Neural crest cell (in vitro differentiated cells): ENCODE data around the gene TMEM132C. TPM values are rescaled to one million over a fixed set of nuclear protein-coding genes. Genes with fewer than 3 reads are reported as not detected.

Source experiments
- DNase-seq: peaks from one replicate; pipeline ENCODE4 v3.0.0; 2021; ENCODE audit warnings: low read depth, mixed read lengths, low spot score
- H3K27ac Mint-ChIP-seq: one replicate; pipeline ENCODE4 v1.8.0; 2021; ENCODE audit warnings: mild to moderate bottlenecking, mixed read lengths; ENCODE audit not compliant: unreplicated experiment
- H3K27me3 Mint-ChIP-seq: 2 replicates; pipeline ENCODE4 v1.8.0; 2021; ENCODE audit warnings: low read depth, mild to moderate bottlenecking, mixed read lengths
- H3K36me3 Mint-ChIP-seq: 2 replicates; pipeline ENCODE4 v1.8.0; 2021; ENCODE audit warnings: low read depth, mild to moderate bottlenecking, mixed read lengths
- H3K4me1 Mint-ChIP-seq: 2 replicates; pipeline ENCODE4 v1.8.0; 2021; ENCODE audit warnings: mixed read lengths
- H3K4me3 Mint-ChIP-seq: one replicate; pipeline ENCODE4 v1.8.0; 2021; ENCODE audit warnings: mild to moderate bottlenecking, mixed read lengths
- H3K9me3 Mint-ChIP-seq: 2 replicates; pipeline ENCODE4 v1.8.0; 2021; ENCODE audit warnings: mixed read lengths
- total RNA-seq: library from RNA; stranded (reverse); gene quantifications from 2 replicates; pipeline ENCODE4 v1.2.1, GENCODE V29; 2021
- TF ChIP-seq, protein P1 (sequence below): fragments of 200-600 bp; sonication (generic); conservative IDR thresholded peaks from 2 replicates; pipeline ENCODE4 v1.5.0; 2021; ENCODE audit warnings: antibody characterized with exemption, mild to moderate bottlenecking

Gene TMEM132C
- total RNA-seq, 1 donor from 2014 or later: 10.9 TPM

DNA sequence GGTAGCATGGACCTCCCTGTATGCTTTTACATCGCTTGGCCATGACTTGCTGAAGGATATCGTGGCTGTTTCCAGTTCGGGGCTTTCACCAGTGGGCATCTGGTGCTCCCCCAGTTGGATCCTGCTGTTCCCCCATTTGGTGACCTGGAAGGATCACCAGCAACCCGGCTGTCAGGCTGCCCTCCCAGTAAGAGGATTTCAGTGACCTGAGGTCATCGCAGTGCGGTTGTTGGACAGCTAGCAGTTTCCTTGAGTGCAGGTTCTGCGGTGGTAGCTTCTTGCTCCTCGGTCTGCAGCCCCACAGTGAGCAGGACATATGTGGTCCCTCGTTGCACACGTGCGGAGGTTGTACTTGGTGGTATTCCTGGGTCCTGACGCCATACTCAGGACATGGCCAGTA is 58.7 kb downstream of the TMEM132C start:
- peaks cover 11% of the 10 kb centered on the region for H3K36me3 Mint-ChIP-seq
- no peak for DNase-seq
- H3K4me3 Mint-ChIP-seq: no peak overlapping the region
- TF ChIP-seq, protein P1, sequence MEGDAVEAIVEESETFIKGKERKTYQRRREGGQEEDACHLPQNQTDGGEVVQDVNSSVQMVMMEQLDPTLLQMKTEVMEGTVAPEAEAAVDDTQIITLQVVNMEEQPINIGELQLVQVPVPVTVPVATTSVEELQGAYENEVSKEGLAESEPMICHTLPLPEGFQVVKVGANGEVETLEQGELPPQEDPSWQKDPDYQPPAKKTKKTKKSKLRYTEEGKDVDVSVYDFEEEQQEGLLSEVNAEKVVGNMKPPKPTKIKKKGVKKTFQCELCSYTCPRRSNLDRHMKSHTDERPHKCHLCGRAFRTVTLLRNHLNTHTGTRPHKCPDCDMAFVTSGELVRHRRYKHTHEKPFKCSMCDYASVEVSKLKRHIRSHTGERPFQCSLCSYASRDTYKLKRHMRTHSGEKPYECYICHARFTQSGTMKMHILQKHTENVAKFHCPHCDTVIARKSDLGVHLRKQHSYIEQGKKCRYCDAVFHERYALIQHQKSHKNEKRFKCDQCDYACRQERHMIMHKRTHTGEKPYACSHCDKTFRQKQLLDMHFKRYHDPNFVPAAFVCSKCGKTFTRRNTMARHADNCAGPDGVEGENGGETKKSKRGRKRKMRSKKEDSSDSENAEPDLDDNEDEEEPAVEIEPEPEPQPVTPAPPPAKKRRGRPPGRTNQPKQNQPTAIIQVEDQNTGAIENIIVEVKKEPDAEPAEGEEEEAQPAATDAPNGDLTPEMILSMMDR: no peak
- peaks cover 40% of the 10 kb centered on the region for H3K4me1 Mint-ChIP-seq
- H3K27me3 Mint-ChIP-seq: no peaks in the 10 kb centered on the region
- peaks cover 8% of the 10 kb centered on the region for H3K9me3 Mint-ChIP-seq
- H3K27ac Mint-ChIP-seq: no peak overlapping the region

GRCh38 chr12:128326406-128326805 is 59.4 kb downstream of the TMEM132C start:
- no peak overlapping the region for H3K27ac Mint-ChIP-seq
- TF ChIP-seq, protein P1: no peak
- no peak overlapping the region for H3K4me3 Mint-ChIP-seq
- peaks cover 7% of the 10 kb centered on the region for H3K36me3 Mint-ChIP-seq
- no peaks in the 10 kb centered on the region for H3K27me3 Mint-ChIP-seq
- H3K4me1 Mint-ChIP-seq: peaks cover 40% of the 10 kb centered on the region
- DNase-seq: no peak
- peaks cover 5% of the 10 kb centered on the region for H3K9me3 Mint-ChIP-seq

GRCh38 chr12:128328961-128329360 is 62.0 kb downstream of the TMEM132C start:
- Mint-ChIP-seq H3K27ac (no peak overlapping the region), H3K36me3 (no peaks in the 10 kb centered on the region), H3K4me3 (no peak overlapping the region), H3K9me3 (no peaks in the 10 kb centered on the region), H3K4me1 (peaks cover 26% of the 10 kb centered on the region), H3K27me3 (no peaks in the 10 kb centered on the region)
- TF ChIP-seq, protein P1: no peak
- DNase-seq: no peak

- peaks cover 36% of the 10 kb centered on the region for H3K4me1 Mint-ChIP-seq
- no peaks in the 10 kb centered on the region for H3K36me3 Mint-ChIP-seq
- peaks cover 35% of the 10 kb centered on the region for H3K27me3 Mint-ChIP-seq
- peaks cover 2% of the 10 kb centered on the region for H3K9me3 Mint-ChIP-seq
- TF ChIP-seq, protein P1: no peak
- no peak for DNase-seq
- H3K27ac Mint-ChIP-seq: peak overlapping the region; percentile 39
- H3K4me3 Mint-ChIP-seq: peak overlapping the region; percentile 32
Observed at GRCh38 chr12:128336204-128337070, 69.5 kb downstream of the TMEM132C start.

GRCh38 chr12:128337071-128337345 is 70.0 kb downstream of the TMEM132C start:
- peaks cover 35% of the 10 kb centered on the region for H3K27me3 Mint-ChIP-seq
- DNase-seq: no peak
- peak overlapping the region; percentile 39 for H3K27ac Mint-ChIP-seq
- peaks cover 36% of the 10 kb centered on the region for H3K4me1 Mint-ChIP-seq
- H3K4me3 Mint-ChIP-seq: peak overlapping the region; percentile 32
- TF ChIP-seq, protein P1: no peak
- no peaks in the 10 kb centered on the region for H3K36me3 Mint-ChIP-seq
- peaks cover 2% of the 10 kb centered on the region for H3K9me3 Mint-ChIP-seq
